Ramos (cell line): ENCODE measurements around the gene SRCIN1.

ENCODE experiments used
- in situ Hi-C: fragments of 300-500 bp; cut with MboI; formaldehyde crosslinking; loops from one replicate; pipeline ENCODE4 v1.14.3; 2022; ENCODE audit warnings: low sequenced_read_pairs; ENCODE audit not compliant: unreplicated experiment

SRCIN1 gene

DNA sequence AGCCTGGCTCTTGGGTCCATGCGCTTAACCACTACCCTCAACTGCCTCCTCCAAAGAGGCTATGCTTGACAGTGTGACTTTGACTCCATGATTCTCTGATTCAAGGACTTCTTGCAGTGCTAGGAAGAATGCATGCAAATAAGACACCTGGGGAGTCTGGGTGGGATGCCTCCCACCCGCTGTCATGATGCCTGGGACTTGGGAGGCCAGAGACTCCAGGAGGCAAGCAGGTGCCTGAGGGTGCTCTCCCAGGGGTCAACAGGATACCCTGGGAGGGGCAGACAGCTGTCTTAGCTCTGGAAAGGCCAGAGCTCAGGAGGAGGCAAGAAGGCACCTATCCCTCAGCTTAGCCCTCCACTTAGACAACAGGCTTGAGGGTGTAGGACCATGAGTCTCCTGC lies 38.4 kb downstream of the SRCIN1 start:
- in situ Hi-C loops, result loop anchor here (25.0 kb wide), 1 partner anchor 95 kb away; the partner anchor contains the start of gene EPOP

DNA sequence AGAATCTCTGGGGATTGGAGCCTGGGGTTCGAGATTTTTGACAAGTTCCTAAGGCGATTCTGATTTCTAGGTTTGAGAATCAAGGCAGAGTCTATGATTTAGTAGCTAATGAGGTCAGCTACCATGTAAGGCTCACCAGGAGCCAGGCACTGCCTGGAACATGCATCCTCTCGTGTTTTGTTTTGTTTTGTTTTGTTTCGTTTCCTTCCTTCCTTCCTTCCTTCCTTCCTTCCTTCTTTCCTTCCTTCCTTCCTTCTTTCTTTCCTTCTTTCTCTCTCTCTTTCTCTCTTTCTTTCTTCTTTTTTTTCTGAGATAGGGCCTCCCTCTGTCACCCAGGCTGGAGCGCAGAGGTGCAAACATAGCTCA lies 39.1 kb downstream of the SRCIN1 start:
- in situ Hi-C loops, result loop anchor here (25.0 kb wide), 1 partner anchor 96 kb away; the partner anchor contains the start of gene EPOP

DNA sequence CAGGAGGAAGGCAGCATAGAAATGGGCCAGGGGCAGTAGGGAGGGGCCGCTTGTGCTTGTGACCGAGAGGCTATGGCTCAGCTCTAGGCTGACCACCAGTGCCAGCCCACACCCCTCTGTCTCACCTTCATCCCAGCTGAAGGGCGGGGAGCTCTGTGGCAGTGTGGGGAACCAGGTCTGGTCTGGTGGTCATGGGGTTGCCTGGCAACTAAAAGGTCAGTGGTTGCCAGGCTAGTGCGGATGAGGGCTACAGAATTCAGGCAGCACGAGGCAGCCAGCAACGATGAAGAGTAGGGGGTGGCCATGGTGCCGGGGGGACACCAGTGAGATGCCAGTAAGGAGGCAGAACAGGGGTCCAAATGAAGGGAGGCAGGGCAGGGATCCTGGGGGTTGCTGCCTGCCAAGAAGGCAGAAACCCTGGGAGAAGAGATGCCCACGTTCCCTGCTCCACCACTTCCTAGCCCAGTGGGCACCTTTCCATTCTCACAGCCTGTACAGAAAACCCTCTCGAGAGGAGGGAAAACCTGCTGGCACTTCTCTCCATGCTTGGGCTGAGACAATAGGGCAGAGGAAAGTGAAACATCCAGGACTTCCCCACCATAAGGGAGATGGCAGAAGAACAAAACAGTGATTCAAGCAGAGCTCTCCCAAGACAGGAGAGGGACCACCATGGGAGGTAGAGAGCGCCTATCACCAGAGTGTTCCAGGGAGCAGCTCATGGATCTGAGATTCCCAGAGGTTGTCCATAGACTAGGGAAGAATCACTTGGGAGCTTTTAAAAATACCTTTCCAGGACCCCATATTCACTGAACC lies 39.7 kb downstream of the SRCIN1 start:
- in situ Hi-C loops, result loop anchor here (25.0 kb wide), 1 partner anchor 96 kb away; the partner anchor contains the start of gene EPOP

DNA sequence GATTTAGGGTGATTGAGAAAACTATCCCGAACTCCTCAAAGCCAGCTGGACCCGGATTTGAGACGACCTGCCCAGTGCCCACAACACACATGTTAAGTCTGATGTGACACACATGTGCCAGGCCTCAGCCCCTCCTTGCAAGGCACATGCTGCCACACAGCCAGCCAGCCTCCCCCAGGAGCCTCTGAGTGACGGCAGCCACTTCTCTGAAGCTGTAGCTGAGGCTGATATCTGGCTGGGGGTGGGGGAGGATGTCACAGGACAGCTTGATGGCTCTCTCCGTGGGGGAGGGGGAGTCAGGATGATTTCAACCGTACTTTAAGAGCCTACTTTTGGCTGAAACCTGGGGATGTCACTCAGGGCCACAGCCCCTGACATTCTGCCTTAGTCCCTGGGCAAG lies 40.9 kb downstream of the SRCIN1 start:
- in situ Hi-C loops, result loop anchor here (25.0 kb wide), 1 partner anchor 97 kb away; the partner anchor contains the start of gene EPOP

DNA sequence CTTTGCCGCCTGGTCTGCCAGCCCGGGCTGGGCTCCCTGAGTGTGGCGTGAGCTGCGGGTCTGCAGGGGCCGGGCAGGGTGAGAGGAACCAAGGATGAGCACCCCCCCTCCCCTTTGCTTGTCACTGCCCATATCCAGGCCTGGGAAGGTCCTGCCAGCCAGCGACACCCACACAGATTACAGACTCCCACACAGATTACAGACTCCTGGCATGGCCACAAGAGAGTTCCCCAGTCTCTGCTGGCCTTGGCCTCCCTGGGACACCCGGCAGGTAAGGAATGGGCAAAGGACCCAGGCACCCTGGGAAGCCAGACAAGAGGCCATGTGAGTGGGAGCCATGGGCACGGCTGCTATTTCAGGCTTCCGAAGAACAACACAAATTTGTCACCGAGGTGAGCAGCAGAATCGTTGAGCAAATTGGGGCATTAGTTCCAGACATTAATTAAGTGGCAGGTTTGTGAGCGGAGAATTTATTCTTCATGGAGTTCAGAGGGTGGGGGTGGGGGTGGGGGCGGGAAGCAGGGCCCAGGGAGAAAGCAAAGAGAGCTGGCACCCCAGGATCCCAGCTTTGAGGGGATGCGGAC lies 41.4 kb downstream of the SRCIN1 start:
- in situ Hi-C loops, result loop anchor here (25.0 kb wide), 1 partner anchor 98 kb away; the partner anchor contains the start of gene EPOP

- in situ Hi-C loops, result loop anchor here (25.0 kb wide), 1 partner anchor 99 kb away; the partner anchor contains the start of gene EPOP
Observed at GRCh38 chr17:38563362-38564253, 42.1 kb downstream of the SRCIN1 start.

DNA sequence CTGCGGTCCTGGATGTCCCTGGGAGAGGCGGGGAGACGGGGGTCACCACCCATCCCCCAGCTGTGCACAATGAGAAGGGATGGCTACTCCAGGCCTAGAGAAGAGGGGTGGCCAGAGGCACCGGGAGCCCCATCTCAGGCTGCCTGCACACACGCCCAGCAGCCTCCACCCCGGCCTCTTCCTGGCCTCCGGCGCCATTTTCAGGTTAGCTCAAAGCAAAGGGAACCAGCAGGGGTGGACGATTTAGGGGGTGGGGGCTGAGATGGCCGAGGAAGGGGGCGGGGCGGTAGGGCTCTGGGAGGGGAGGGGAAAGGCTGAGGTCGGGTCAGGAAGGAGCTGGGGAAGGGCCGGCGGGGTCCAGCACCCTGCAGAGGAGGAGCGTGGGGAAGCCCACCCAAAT lies 42.8 kb downstream of the SRCIN1 start:
- in situ Hi-C loops, result loop anchor here (25.0 kb wide), 1 partner anchor 99 kb away; the partner anchor contains the start of gene EPOP

GRCh38 chr17:38562215-38562569 lies 43.6 kb downstream of the SRCIN1 start:
- in situ Hi-C loops, result loop anchor here (25.0 kb wide), 1 partner anchor 100 kb away; the partner anchor contains the start of gene EPOP

GRCh38 chr17:38561416-38562214 lies 44.1 kb downstream of the SRCIN1 start:
- in situ Hi-C loops, result loop anchor here (25.0 kb wide), 1 partner anchor 101 kb away; the partner anchor contains the start of gene EPOP

- in situ Hi-C loops, result loop anchor here (25.0 kb wide), 1 partner anchor 102 kb away; the partner anchor contains the start of gene EPOP
Observed at GRCh38 chr17:38560503-38561318, 45.0 kb downstream of the SRCIN1 start.

DNA sequence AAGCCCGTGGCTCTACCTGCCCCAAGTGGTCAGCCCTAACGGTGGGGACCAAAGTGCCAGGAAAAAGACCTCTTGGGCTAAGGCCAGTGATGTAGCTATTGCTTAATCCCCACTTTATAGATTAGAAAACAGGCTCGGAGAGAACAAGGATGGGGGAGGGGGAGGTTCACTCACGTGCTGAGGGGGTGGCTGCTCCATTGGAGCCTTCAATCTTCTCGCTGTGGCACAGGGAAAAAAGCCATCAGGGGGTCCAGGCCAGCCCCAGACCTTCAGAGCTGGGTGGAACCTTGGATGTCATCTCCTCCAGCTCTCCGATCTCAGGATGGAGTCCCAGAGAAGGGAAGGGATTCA lies 45.9 kb downstream of the SRCIN1 start:
- in situ Hi-C loops, result loop anchor here (25.0 kb wide), 1 partner anchor 102 kb away; the partner anchor contains the start of gene EPOP

GRCh38 chr17:38559051-38559879 lies 46.5 kb downstream of the SRCIN1 start:
- in situ Hi-C loops, result loop anchor here (25.0 kb wide), 1 partner anchor 103 kb away; the partner anchor contains the start of gene EPOP

GRCh38 chr17:38558728-38559050 lies 47.1 kb downstream of the SRCIN1 start:
- in situ Hi-C loops, result loop anchor here (25.0 kb wide), 1 partner anchor 104 kb away; the partner anchor contains the start of gene EPOP

- in situ Hi-C loops, result loop anchor here (25.0 kb wide), 1 partner anchor 104 kb away; the partner anchor contains the start of gene EPOP
Observed at GRCh38 chr17:38557836-38558727, 47.7 kb downstream of the SRCIN1 start.

DNA sequence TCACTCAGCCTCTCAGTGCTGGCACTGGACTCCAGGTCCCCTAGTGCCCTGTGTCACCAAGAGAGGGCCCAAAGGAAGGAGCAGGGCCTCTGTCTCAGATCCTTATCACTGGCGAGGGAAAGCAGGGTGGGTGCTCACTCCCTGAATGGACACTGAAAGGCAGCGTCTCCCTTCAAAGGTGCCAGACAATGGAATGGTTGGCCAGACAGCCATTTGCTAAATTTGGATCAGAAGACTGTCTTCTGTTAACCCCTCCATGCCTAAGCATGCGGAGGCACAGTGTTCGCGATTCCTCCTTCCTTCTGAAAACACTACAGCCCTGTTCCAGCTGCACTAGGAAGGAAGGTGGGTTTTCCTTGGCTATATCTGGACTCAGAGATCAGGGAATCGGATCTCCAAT lies 48.4 kb downstream of the SRCIN1 start:
- in situ Hi-C loops, result loop anchor here (25.0 kb wide), 1 partner anchor 105 kb away; the partner anchor contains the start of gene EPOP

- in situ Hi-C loops, result loop anchor here (25.0 kb wide), 1 partner anchor 106 kb away; the partner anchor contains the start of gene EPOP
Observed at GRCh38 chr17:38556239-38556638, 49.5 kb downstream of the SRCIN1 start.
